CD4-positive, CD25-positive, alpha-beta regulatory T cell (primary cell): ENCODE data around the gene RBM44. TPM values are rescaled to one million over a fixed set of nuclear protein-coding genes. Genes with fewer than 3 reads are reported as not detected.

ENCODE experiments used
- ATAC-seq, 2 donors: fragments of 150-1000 bp; cut with Tn5 transposase; one replicate each; pipeline ENCODE4 v1.10.0; 2021; ENCODE audit warnings: low read depth in 2 of 2, moderate number of reproducible peaks in 2 of 2, moderate library complexity in 1 of 2
- DNase-seq, 3 donors: peaks; one replicate each; pipeline versions ENCODE4 v3.0.0 to v3.0.0-alpha.2; 2012 to 2022; ENCODE audit warnings: mixed read lengths in 1 of 3
- H3K27ac ChIP-seq: one replicate; pipeline ENCODE4 v1.7.0; 2013; ENCODE audit warnings: mild to moderate bottlenecking, low read length; ENCODE audit not compliant: insufficient read depth, poor library complexity, severe bottlenecking
- H3K27me3 ChIP-seq: one replicate; pipeline ENCODE4 v1.7.0; 2013; ENCODE audit warnings: low read length; ENCODE audit not compliant: control insufficient read depth, insufficient read depth
- H3K36me3 ChIP-seq: one replicate; pipeline ENCODE4 v1.7.0; 2013; ENCODE audit warnings: mild to moderate bottlenecking, low read length, moderate library complexity; ENCODE audit not compliant: control insufficient read depth, insufficient read depth
- H3K4me1 ChIP-seq: 2 replicates; pipeline ENCODE4 v1.7.0; 2013; ENCODE audit warnings: mild to moderate bottlenecking, low read length; ENCODE audit not compliant: insufficient read depth, control insufficient read depth, poor library complexity, severe bottlenecking
- H3K4me3 ChIP-seq: one replicate; pipeline ENCODE4 v1.7.0; 2013; ENCODE audit warnings: low read depth, mild to moderate bottlenecking, low read length, moderate library complexity
- H3K9me3 ChIP-seq, 2 experiments: 1 replicate in 1 of 2; 2 replicates in 1 of 2; pipeline ENCODE4 v1.7.0; 2013; ENCODE audit warnings: low read length in 2 of 2, mild to moderate bottlenecking in 1 of 2, moderate library complexity in 1 of 2; ENCODE audit not compliant: control insufficient read depth in 2 of 2
- H3K27ac Mint-ChIP-seq, 3 donors: one replicate each; pipeline ENCODE4 v1.8.0; 2020 to 2022; ENCODE audit warnings: mild to moderate bottlenecking in 3 of 3, mixed read lengths in 3 of 3, moderate library complexity in 2 of 3
- H3K27me3 Mint-ChIP-seq: one replicate; pipeline ENCODE4 v1.8.0; 2022; ENCODE audit warnings: mild to moderate bottlenecking, mixed read lengths
- H3K36me3 Mint-ChIP-seq: one replicate; pipeline ENCODE4 v1.8.0; 2020; ENCODE audit warnings: mixed read lengths
- H3K4me1 Mint-ChIP-seq, 4 donors: one replicate each; pipeline ENCODE4 v1.8.0; 2020 to 2022; ENCODE audit warnings: mixed read lengths in 4 of 4, mild to moderate bottlenecking in 1 of 4
- H3K4me3 Mint-ChIP-seq, 4 donors: one replicate each; pipeline ENCODE4 v1.8.0; 2020 to 2022; ENCODE audit warnings: mild to moderate bottlenecking in 4 of 4, mixed read lengths in 4 of 4, moderate library complexity in 3 of 4
- H3K9me3 Mint-ChIP-seq, 7 donors: one replicate each; pipeline ENCODE4 v1.8.0; 2020 to 2022; ENCODE audit warnings: mixed read lengths in 7 of 7, mild to moderate bottlenecking in 3 of 7, moderate library complexity in 2 of 7
- polyA plus RNA-seq, 4 donors: library from polyadenylated mRNA; unstranded; fragments of 300-500 nt; fragmentation: Illumina TruSeq; gene quantifications; one replicate each; pipeline ENCODE4 v1.2.3, GENCODE V29; 2021
- total RNA-seq: library from RNA; stranded (reverse); gene quantifications from one replicate; pipeline ENCODE4 v1.2.3, GENCODE V29; 2022

RBM44 gene
- total and polyA plus RNA-seq, 5 donors from 2014 or later = 0.21 to 4.5 (median 0.28) TPM; not detected in 2

GRCh38 chr2:237886685-237887481 lies 88.3 kb downstream of the RBM44 start:
- Histone ChIP-seq H3K27me3 (no peaks in the 10 kb centered on the region), H3K4me1 (no peaks in the 10 kb centered on the region), H3K36me3 (no peaks in the 10 kb centered on the region), H3K4me3 (no peak overlapping the region), H3K9me3 (no peaks in the 10 kb centered on the region), H3K27ac (no peak overlapping the region)
- no peaks in the 10 kb centered on the region for H3K36me3 Mint-ChIP-seq
- peak in 1 of 2 donors; percentile 24 for ATAC-seq
- peaks cover 0 to under 1% (median 0%) of the 10 kb centered on the region in 4 donors for H3K4me1 Mint-ChIP-seq
- no peak for DNase-seq
- no peaks in the 10 kb centered on the region for H3K9me3 Mint-ChIP-seq
- no peaks in the 10 kb centered on the region for H3K27me3 Mint-ChIP-seq
- no peak overlapping the region for H3K4me3 Mint-ChIP-seq
- no peak overlapping the region for H3K27ac Mint-ChIP-seq

DNA sequence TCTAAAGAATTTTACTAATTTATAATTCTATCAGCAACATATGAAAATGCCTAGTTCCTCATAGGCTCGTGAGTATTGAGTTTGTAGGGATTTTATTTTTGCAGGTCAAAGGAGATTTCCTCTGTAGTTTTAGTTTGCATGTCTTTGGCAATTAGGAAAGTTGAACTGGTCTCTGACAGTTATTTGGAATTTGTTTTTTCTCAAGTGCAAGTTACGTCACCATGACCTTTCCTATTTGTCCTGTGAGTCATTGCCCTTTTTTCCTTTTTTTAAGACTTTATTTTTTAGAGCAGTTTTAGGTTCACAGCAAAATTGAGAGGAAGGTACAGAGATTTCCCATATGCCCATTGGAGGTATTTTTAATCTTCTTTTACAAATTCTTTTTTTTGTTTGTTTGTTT lies 89.8 kb downstream of the RBM44 start:
- no peaks in the 10 kb centered on the region for H3K4me1 ChIP-seq
- Mint-ChIP-seq H3K4me3 (no peak overlapping the region), H3K4me1 (peaks cover 0 to 6% (median 1%) of the 10 kb centered on the region in 4 donors), H3K36me3 (no peaks in the 10 kb centered on the region), H3K27ac (no peak overlapping the region), H3K9me3 (peaks cover 0 to 3% (median 0%) of the 10 kb centered on the region in 7 donors), H3K27me3 (no peaks in the 10 kb centered on the region)
- H3K4me3 ChIP-seq = no peak overlapping the region
- ATAC-seq (no peak), DNase-seq (no peak)
- no peaks in the 10 kb centered on the region for H3K9me3 ChIP-seq
- no peaks in the 10 kb centered on the region for H3K27me3 ChIP-seq
- no peaks in the 10 kb centered on the region for H3K36me3 ChIP-seq
- no peak overlapping the region for H3K27ac ChIP-seq

DNA sequence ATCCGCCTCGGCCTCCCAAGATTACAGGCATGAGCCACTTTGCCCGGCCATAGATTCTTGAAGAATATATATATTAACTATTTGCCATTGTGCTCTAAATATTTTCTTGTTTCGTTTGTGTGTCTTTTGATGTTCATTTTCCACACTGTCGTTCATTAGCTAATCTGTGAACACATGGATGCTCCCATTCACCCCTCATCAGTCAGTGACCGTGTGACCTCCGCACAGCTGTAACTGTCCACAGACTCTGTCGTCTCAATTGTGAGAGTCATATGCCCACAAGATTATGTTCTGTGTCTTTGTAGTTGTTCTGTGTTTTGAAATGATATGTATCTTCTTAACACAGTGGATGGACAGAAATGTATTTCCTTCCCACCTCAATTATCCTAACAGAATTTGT lies 90.4 kb downstream of the RBM44 start:
- H3K27ac Mint-ChIP-seq = peak overlapping the region in 1 of 3 donors; percentile 23
- H3K36me3 ChIP-seq = no peaks in the 10 kb centered on the region
- no peak for DNase-seq

GRCh38 chr2:237889811-237890210 lies 91.2 kb downstream of the RBM44 start:
- Mint-ChIP-seq H3K27ac (no peak overlapping the region), H3K4me3 (no peak overlapping the region), H3K27me3 (no peaks in the 10 kb centered on the region), H3K4me1 (peaks cover 0 to 6% (median 1%) of the 10 kb centered on the region in 4 donors), H3K36me3 (no peaks in the 10 kb centered on the region), H3K9me3 (peaks cover 0 to 3% (median 0%) of the 10 kb centered on the region in 7 donors)
- no peak for ATAC-seq
- Histone ChIP-seq H3K27ac (no peak overlapping the region), H3K9me3 (no peaks in the 10 kb centered on the region), H3K4me1 (no peaks in the 10 kb centered on the region), H3K27me3 (no peaks in the 10 kb centered on the region), H3K4me3 (no peak overlapping the region), H3K36me3 (no peaks in the 10 kb centered on the region)
- no peak for DNase-seq

More for the DNA sequence above, 90.4 kb downstream of the RBM44 start:
- no peaks in the 10 kb centered on the region for H3K4me1 ChIP-seq
- Mint-ChIP-seq H3K36me3 (no peaks in the 10 kb centered on the region), H3K27me3 (no peaks in the 10 kb centered on the region), H3K4me3 (no peak overlapping the region), H3K4me1 (peaks cover 0 to 6% (median 1%) of the 10 kb centered on the region in 4 donors), H3K9me3 (peaks cover 0 to 3% (median 0%) of the 10 kb centered on the region in 7 donors)
- no peak overlapping the region for H3K27ac ChIP-seq
- H3K27me3 ChIP-seq = no peaks in the 10 kb centered on the region
- ATAC-seq = no peak
- no peaks in the 10 kb centered on the region for H3K9me3 ChIP-seq
- no peak overlapping the region for H3K4me3 ChIP-seq

Other genes with a start within 250 kb of the RBM44 start
- not detected for gene PRLH, start 232.2 kb upstream of the RBM44 start, total RNA-seq
- not detected for gene PRLH, start 232.2 kb upstream of the RBM44 start, polyA plus RNA-seq
- gene RAB17, start 208.0 kb upstream of the RBM44 start, total RNA-seq = not detected
- gene RAB17, start 208.0 kb upstream of the RBM44 start, polyA plus RNA-seq = not detected
- 183 TPM for gene LRRFIP1, start 171.2 kb upstream of the RBM44 start, total RNA-seq
- 100 to 1,000 TPM in 1 of 4 donors, 10 to 100 TPM in 3; 69.4 to 107 (median 77.1) TPM for gene LRRFIP1, start 171.2 kb upstream of the RBM44 start, polyA plus RNA-seq
- not detected for gene RAMP1, start 60.8 kb downstream of the RBM44 start, total RNA-seq
- under 1 TPM in 1 of 4 donors, not detected in 3; 0.22 TPM for gene RAMP1, start 60.8 kb downstream of the RBM44 start, polyA plus RNA-seq
- gene UBE2F, start 168.2 kb downstream of the RBM44 start, total RNA-seq = 44.3 TPM
- gene UBE2F, start 168.2 kb downstream of the RBM44 start, polyA plus RNA-seq = 100 to 1,000 TPM in 3 of 4 donors, 10 to 100 TPM in 1; 75.2 to 137 (median 120) TPM